H9 (cell line): Measurements from ENCODE around the gene KIAA0753. TPM values are rescaled to one million over a fixed set of nuclear protein-coding genes. Genes with fewer than 3 reads are reported as not detected.

Experiments
- DNase-seq: peaks from one replicate; pipeline ENCODE4 v3.0.0-alpha.2; 2017
- H2AFZ ChIP-seq: one replicate; pipeline ENCODE4 v1.6.1; 2013; ENCODE audit warnings: mild to moderate bottlenecking, low read length, control low read depth, moderate library complexity
- H2AK5ac ChIP-seq: 2 replicates; pipeline ENCODE4 v1.6.1; 2013; ENCODE audit warnings: low read length, control low read depth, mixed read lengths; ENCODE audit not compliant: insufficient read length
- H2BK120ac ChIP-seq: one replicate; pipeline ENCODE4 v1.6.1; 2013; ENCODE audit warnings: low read depth, mild to moderate bottlenecking, low read length, control low read depth, inconsistent platforms; ENCODE audit not compliant: poor library complexity, severe bottlenecking
- H2BK12ac ChIP-seq: 2 replicates; pipeline ENCODE4 v1.6.1; 2013; ENCODE audit warnings: low read length, control low read depth, mixed read lengths, low read depth; ENCODE audit not compliant: insufficient read length
- H2BK15ac ChIP-seq: 2 replicates; pipeline ENCODE4 v1.6.1; 2013; ENCODE audit warnings: low read depth, low read length, control low read depth
- H2BK20ac ChIP-seq: one replicate; pipeline ENCODE4 v1.6.1; 2013; ENCODE audit warnings: low read depth, mild to moderate bottlenecking, low read length, control low read depth, inconsistent platforms; ENCODE audit not compliant: poor library complexity, severe bottlenecking
- H2BK5ac ChIP-seq: 2 replicates; pipeline ENCODE4 v1.6.1; 2013; ENCODE audit warnings: low read length, control low read depth, mixed read lengths; ENCODE audit not compliant: insufficient read length
- H3K14ac ChIP-seq: 2 replicates; pipeline ENCODE4 v1.6.1; 2013; ENCODE audit warnings: low read length, control low read depth; ENCODE audit not compliant: insufficient read depth
- H3K18ac ChIP-seq: 2 replicates; pipeline ENCODE4 v1.6.1; 2013; ENCODE audit warnings: low read depth, mild to moderate bottlenecking, mixed read lengths, low read length, control low read depth; ENCODE audit not compliant: insufficient read length
- H3K23ac ChIP-seq: 2 replicates; pipeline ENCODE4 v1.6.1; 2013; ENCODE audit warnings: low read length, control low read depth, mixed read lengths, low read depth; ENCODE audit not compliant: insufficient read length
- H3K23me2 ChIP-seq: 2 replicates; pipeline ENCODE4 v1.6.1; 2013; ENCODE audit warnings: low read depth, mild to moderate bottlenecking, mixed read lengths, low read length, control low read depth; ENCODE audit not compliant: insufficient read length, poor library complexity, severe bottlenecking
- H3K27ac ChIP-seq: 2 replicates; pipeline ENCODE4 v1.5.1; 2013; ENCODE audit warnings: low read length, control low read depth, mixed read lengths, low read depth; ENCODE audit not compliant: insufficient read length
- H3K27me3 ChIP-seq: 2 replicates; pipeline ENCODE4 v1.6.1; 2013; ENCODE audit warnings: low read length, control low read depth, inconsistent platforms; ENCODE audit not compliant: insufficient read depth
- H3K4ac ChIP-seq: 2 replicates; pipeline ENCODE4 v1.6.1; 2013; ENCODE audit warnings: low read depth, mild to moderate bottlenecking, control low read depth, inconsistent platforms, low read length, moderate library complexity
- H3K4me1 ChIP-seq: 2 replicates; pipeline ENCODE4 v1.6.1; 2013; ENCODE audit warnings: low read length, control low read depth, inconsistent platforms; ENCODE audit not compliant: insufficient read depth
- H3K4me2 ChIP-seq: 2 replicates; pipeline ENCODE4 v1.6.1; 2013; ENCODE audit warnings: low read length, control low read depth, mixed read lengths; ENCODE audit not compliant: insufficient read length, insufficient read depth
- H3K56ac ChIP-seq: 2 replicates; pipeline ENCODE4 v1.6.1; 2013; ENCODE audit warnings: low read depth, mild to moderate bottlenecking, mixed read lengths, low read length, control low read depth; ENCODE audit not compliant: insufficient read length
- H3K79me1 ChIP-seq: 2 replicates; pipeline ENCODE4 v1.6.1; 2013; ENCODE audit warnings: low read depth, mild to moderate bottlenecking, moderate library complexity, low read length, control low read depth, inconsistent platforms; ENCODE audit not compliant: insufficient read depth, poor library complexity, severe bottlenecking
- H3K79me2 ChIP-seq: 2 replicates; pipeline ENCODE4 v1.6.1; 2013; ENCODE audit warnings: low read length, control low read depth, inconsistent platforms; ENCODE audit not compliant: insufficient read depth
- H3K9ac ChIP-seq: 2 replicates; pipeline ENCODE4 v1.6.1; 2013; ENCODE audit warnings: low read length, control low read depth, mixed read lengths; ENCODE audit not compliant: insufficient read length; ENCODE audit errors: extremely low read depth
- H3K9me3 ChIP-seq: one replicate; pipeline ENCODE4 v1.6.1; 2013; ENCODE audit warnings: low read depth, low read length, inconsistent platforms; ENCODE audit not compliant: control insufficient read depth
- H3T11ph ChIP-seq: one replicate; pipeline ENCODE4 v1.6.1; 2013; ENCODE audit warnings: mild to moderate bottlenecking, low read length, control low read depth, inconsistent platforms
- H4K20me1 ChIP-seq: one replicate; pipeline ENCODE4 v1.6.1; 2013; ENCODE audit not compliant: control insufficient read depth, insufficient read length, insufficient read depth
- H4K5ac ChIP-seq: 2 replicates; pipeline ENCODE4 v1.6.1; 2013; ENCODE audit warnings: low read depth, mild to moderate bottlenecking, mixed read lengths, low read length, control low read depth; ENCODE audit not compliant: insufficient read length
- H4K8ac ChIP-seq: replicated peaks from 2 replicates; pipeline ENCODE4 v1.6.1; 2013; ENCODE audit warnings: low read length, control low read depth, mixed read lengths, low read depth; ENCODE audit not compliant: insufficient read length
- H4K91ac ChIP-seq: 2 replicates; pipeline ENCODE4 v1.6.1; 2013; ENCODE audit warnings: low read depth, mild to moderate bottlenecking, moderate library complexity, mixed read lengths, low read length, control low read depth; ENCODE audit not compliant: insufficient read length
- H3K27ac Mint-ChIP-seq, 3 experiments: 2 replicates in 2 of 3; 3 replicates in 1 of 3; pipeline ENCODE4 v1.8.0; 2020 to 2021; ENCODE audit warnings: mixed read lengths in 3 of 3, mild to moderate bottlenecking in 1 of 3, moderate library complexity in 1 of 3
- H3K27me3 Mint-ChIP-seq: 2 replicates; pipeline ENCODE4 v1.8.0; 2021; ENCODE audit warnings: low read depth, mild to moderate bottlenecking, moderate library complexity, mixed read lengths
- H3K36me3 Mint-ChIP-seq, 3 experiments: 2 replicates in 2 of 3; 3 replicates in 1 of 3; pipeline ENCODE4 v1.8.0; 2020 to 2021; ENCODE audit warnings: low read depth in 3 of 3, mixed read lengths in 3 of 3; ENCODE audit not compliant: insufficient read depth in 1 of 3
- H3K4me1 Mint-ChIP-seq, 2 experiments: 2 replicates each; pipeline ENCODE4 v1.8.0; 2020; ENCODE audit warnings: mixed read lengths in 2 of 2
- H3K4me3 Mint-ChIP-seq, 2 experiments: 2 replicates in 1 of 2; 3 replicates in 1 of 2; pipeline ENCODE4 v1.8.0; 2020 to 2021; ENCODE audit warnings: mild to moderate bottlenecking in 2 of 2, mixed read lengths in 2 of 2, moderate library complexity in 1 of 2
- H3K9me3 Mint-ChIP-seq, 2 experiments: 2 replicates in 1 of 2; 3 replicates in 1 of 2; pipeline ENCODE4 v1.8.0; 2020; ENCODE audit warnings: mild to moderate bottlenecking in 2 of 2, mixed read lengths in 2 of 2, moderate library complexity in 1 of 2
- CTCF ChIP-seq: fragments of 200-600 bp; sonication (generic); conservative IDR thresholded peaks from 3 replicates; pipeline ENCODE4 v1.8.0; 2021; ENCODE audit warnings: antibody characterized with exemption, mild to moderate bottlenecking
- WGBS: extraction: QIAGEN DNeasy Blood & Tissue Kit; methylation state at CpG from one replicate; pipeline ENCODE4 v1.1.7; 2013; ENCODE audit warnings: missing lambda C conversion rate, low lambda C conversion rate, mixed read lengths; ENCODE audit not compliant: insufficient read length; ENCODE audit errors: extremely low coverage; 5-methylcytosine and 5-hydroxymethylcytosine counted together
- total RNA-seq: library from RNA; stranded (reverse); gene quantifications from 2 replicates; pipeline ENCODE4 v1.2.1, GENCODE V29; 2021

The KIAA0753 gene
- total RNA-seq, 1 experiment from 2014 or later: 37.2 TPM

GRCh38 chr17:6661464-6661848 is 20.9 kb upstream of the KIAA0753 start:
- no peak overlapping the region for H3K4me3 Mint-ChIP-seq
- H3K4me2 ChIP-seq: no peak overlapping the region
- H3K18ac ChIP-seq: no peak overlapping the region
- no peak for TF ChIP-seq CTCF
- H3K4me1 ChIP-seq: no peaks in the 10 kb centered on the region
- no peak overlapping the region for H2BK5ac ChIP-seq
- no peak overlapping the region for H4K91ac ChIP-seq
- H3K23ac ChIP-seq: no peak overlapping the region
- H3K9me3 ChIP-seq: no peaks in the 10 kb centered on the region
- H3K56ac ChIP-seq: no peak overlapping the region
- H3K9ac ChIP-seq: no peak overlapping the region
- no CpG with 5 or more reads among the region's 2 CpGs for WGBS
- no peak overlapping the region for H2BK15ac ChIP-seq
- H2BK20ac ChIP-seq: no peak overlapping the region
- no peak overlapping the region for H2BK12ac ChIP-seq
- H4K5ac ChIP-seq: no peak overlapping the region
- peaks cover 0 to 1% (median 0%) of the 10 kb centered on the region in 3 experiments; a peak in 1 of 7 replicates for H3K36me3 Mint-ChIP-seq
- no peak overlapping the region for H2BK120ac ChIP-seq
- H3K14ac ChIP-seq: no peak overlapping the region
- H3K27ac ChIP-seq: no peak overlapping the region
- peaks cover 78% of the 10 kb centered on the region for H3K27me3 Mint-ChIP-seq
- H2AFZ ChIP-seq: no peak overlapping the region
- no peaks in the 10 kb centered on the region for H3K23me2 ChIP-seq
- H2AK5ac ChIP-seq: no peak overlapping the region
- peaks cover 7% of the 10 kb centered on the region in 2 experiments for H3K4me1 Mint-ChIP-seq
- no peak overlapping the region for H3T11ph ChIP-seq
- H4K20me1 ChIP-seq: no peaks in the 10 kb centered on the region
- peak; percentile 18 for DNase-seq
- H3K27me3 ChIP-seq: peaks cover 4% of the 10 kb centered on the region; the same call in 1 of the 2 replicates
- H4K8ac ChIP-seq: no peak overlapping the region
- H3K79me2 ChIP-seq: no peaks in the 10 kb centered on the region
- no peak overlapping the region for H3K27ac Mint-ChIP-seq
- no peak overlapping the region for H3K4ac ChIP-seq
- no peaks in the 10 kb centered on the region for H3K79me1 ChIP-seq
- H3K9me3 Mint-ChIP-seq: no peaks in the 10 kb centered on the region; a peak in 2 of 5 replicates
